Medulla oblongata (tissue), 1 donor: ENCODE measurements around the gene CXCL9.
"Not testable (repeated sequence)": the region's sequence is repeated elsewhere in the genome, so short reads cannot be mapped to it uniquely, and the experiment has no call there.

ENCODE experiments used
- DNase-seq: peaks from one replicate; pipeline ENCODE4 v3.0.0-alpha.2; 2015; ENCODE audit errors: extremely low spot score

The CXCL9 gene

GRCh38 chr4:76007089-76007862 is at the start of gene CXCL9:
Gene CXCL9 (minus strand): TSS chr4:76007509. CDS start chr4:76007449, 60 bp downstream.
- no peak for DNase-seq

GRCh38 chr4:76055421-76055820 is 48.1 kb upstream of the CXCL9 start:
- DNase-seq = no peak

GRCh38 chr4:76055016-76055415 is 47.7 kb upstream of the CXCL9 start:
- no peak for DNase-seq

GRCh38 chr4:76053730-76054129 is 46.4 kb upstream of the CXCL9 start:
- no peak for DNase-seq

- not testable (repeated sequence) for DNase-seq
Measured at GRCh38 chr4:76050560-76051050, 43.3 kb upstream of the CXCL9 start.

- not testable (repeated sequence) for DNase-seq
Measured at GRCh38 chr4:76049860-76050416, 42.6 kb upstream of the CXCL9 start.

GRCh38 chr4:76044686-76045085 is 37.4 kb upstream of the CXCL9 start:
- not testable (repeated sequence) for DNase-seq

- not testable (repeated sequence) for DNase-seq
Measured at GRCh38 chr4:76043306-76043705, 36.0 kb upstream of the CXCL9 start.

GRCh38 chr4:76042241-76042998 is 35.1 kb upstream of the CXCL9 start:
- DNase-seq = not testable (repeated sequence)

- no peak for DNase-seq
Measured at GRCh38 chr4:76036855-76037254, 29.5 kb upstream of the CXCL9 start.

GRCh38 chr4:76035799-76036380 is 28.6 kb upstream of the CXCL9 start, which contains the start of gene CXCL11:
Gene CXCL11 (minus strand): TSS chr4:76036070. CDS start chr4:76035987, 83 bp downstream.
- no peak for DNase-seq

GRCh38 chr4:76035141-76035540 is 27.8 kb upstream of the CXCL9 start:
- no peak for DNase-seq

GRCh38 chr4:76029300-76029699 is 22.0 kb upstream of the CXCL9 start:
- DNase-seq = no peak

GRCh38 chr4:76028350-76028765 is 21.0 kb upstream of the CXCL9 start:
- peak; percentile 60 for DNase-seq

- DNase-seq = no peak
Measured at GRCh38 chr4:76024065-76024464, 16.8 kb upstream of the CXCL9 start.

- peak; percentile 40 for DNase-seq
Measured at GRCh38 chr4:76023389-76023788, 16.1 kb upstream of the CXCL9 start, which contains the start of gene CXCL10. Gene CXCL10 (minus strand): TSS chr4:76023497. CDS start chr4:76023431, 66 bp downstream.

- DNase-seq = no peak
Measured at GRCh38 chr4:76022677-76023076, 15.4 kb upstream of the CXCL9 start.

- DNase-seq = no peak
Measured at GRCh38 chr4:76022031-76022430, 14.7 kb upstream of the CXCL9 start.

GRCh38 chr4:76017056-76017686 is 9.9 kb upstream of the CXCL9 start:
- DNase-seq = peak; percentile 18

- DNase-seq = no peak
Measured at GRCh38 chr4:76016393-76016792, 9.1 kb upstream of the CXCL9 start.

- no peak for DNase-seq
Measured at GRCh38 chr4:76013540-76013939, 6.2 kb upstream of the CXCL9 start.
